G401 (cell line): ENCODE results near the gene OR2F1. TPM values are rescaled to one million over a fixed set of nuclear protein-coding genes. Genes with fewer than 3 reads are reported as not detected.

Source experiments
- DNase-seq: peaks from one replicate; pipeline ENCODE4 v3.0.0-alpha.2; 2015; ENCODE audit warnings: low spot score
- in situ Hi-C: cut with HindIII; loops from 2 replicates; pipeline ENCODE4 v1.10.0; 2016; ENCODE audit warnings: low sequenced_read_pairs, mixed read lengths
- total RNA-seq: library from RNA; depleted of rRNA; stranded (reverse); fragments of >200 nt; shearing (Covaris generic); gene quantifications from 2 replicates; pipeline ENCODE4 v1.2.3, GENCODE V29; 2014; rRNA removed

The OR2F1 gene, protein sequence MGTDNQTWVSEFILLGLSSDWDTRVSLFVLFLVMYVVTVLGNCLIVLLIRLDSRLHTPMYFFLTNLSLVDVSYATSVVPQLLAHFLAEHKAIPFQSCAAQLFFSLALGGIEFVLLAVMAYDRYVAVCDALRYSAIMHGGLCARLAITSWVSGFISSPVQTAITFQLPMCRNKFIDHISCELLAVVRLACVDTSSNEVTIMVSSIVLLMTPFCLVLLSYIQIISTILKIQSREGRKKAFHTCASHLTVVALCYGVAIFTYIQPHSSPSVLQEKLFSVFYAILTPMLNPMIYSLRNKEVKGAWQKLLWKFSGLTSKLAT
- total RNA-seq: not detected in 2 replicates

- in situ Hi-C loops: no loop called here
- no peak for DNase-seq
These were observed at the start of gene OR2F1 for GRCh38 chr7:143954544-143954943. Gene OR2F1, plus strand, starts transcription at chr7:143954844. Its CDS starts 5,127 bp downstream, at chr7:143959971.

DNA sequence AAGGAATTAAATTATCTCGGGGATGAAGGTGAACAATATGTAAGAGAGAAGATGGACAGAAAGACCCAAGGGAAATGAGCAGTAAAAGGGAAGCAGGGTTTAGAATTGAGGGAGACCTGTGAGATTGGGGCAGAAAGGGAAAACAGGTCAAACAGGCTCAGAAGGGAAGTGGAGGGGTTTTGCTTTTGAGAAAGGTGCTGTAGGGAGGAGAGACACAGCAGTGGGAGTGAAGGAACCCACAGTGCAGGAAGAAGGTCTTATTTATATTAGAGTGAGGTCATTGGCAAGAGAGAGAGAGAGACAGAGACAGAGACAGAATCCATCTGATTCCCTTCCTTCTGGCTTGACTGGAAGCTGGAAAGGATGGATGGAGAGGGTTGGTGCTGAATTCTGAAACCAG is 49.1 kb upstream of the OR2F1 start:
- DNase-seq: no peak
- in situ Hi-C loops: no loop called here

- in situ Hi-C loops: no loop called here
- no peak for DNase-seq
These were observed 48.5 kb upstream of the OR2F1 start for GRCh38 chr7:143906151-143906550.

DNA sequence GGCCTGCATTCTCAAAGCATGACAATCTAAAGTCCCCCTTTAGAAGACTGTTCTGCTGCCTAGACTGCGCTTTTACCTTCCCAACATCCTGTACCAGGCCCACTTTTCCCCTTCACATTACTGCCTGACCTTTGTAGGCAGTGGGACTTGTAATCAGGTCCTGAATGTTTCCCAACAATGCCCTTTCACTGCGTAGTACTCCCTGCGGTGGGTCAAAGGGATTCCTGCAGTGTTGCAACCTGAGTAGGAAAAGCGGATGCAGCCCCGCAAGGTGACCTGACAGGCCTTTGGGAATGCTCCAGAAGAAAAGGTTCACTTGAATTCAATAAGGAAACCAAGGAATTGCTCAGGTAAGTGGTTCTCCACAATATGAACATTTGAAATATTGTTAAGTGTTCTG is 47.7 kb upstream of the OR2F1 start:
- no peak for DNase-seq
- in situ Hi-C loops: no loop called here

- in situ Hi-C loops: no loop called here
- DNase-seq: no peak
These were observed 46.5 kb upstream of the OR2F1 start for GRCh38 chr7:143908120-143908519.

DNA sequence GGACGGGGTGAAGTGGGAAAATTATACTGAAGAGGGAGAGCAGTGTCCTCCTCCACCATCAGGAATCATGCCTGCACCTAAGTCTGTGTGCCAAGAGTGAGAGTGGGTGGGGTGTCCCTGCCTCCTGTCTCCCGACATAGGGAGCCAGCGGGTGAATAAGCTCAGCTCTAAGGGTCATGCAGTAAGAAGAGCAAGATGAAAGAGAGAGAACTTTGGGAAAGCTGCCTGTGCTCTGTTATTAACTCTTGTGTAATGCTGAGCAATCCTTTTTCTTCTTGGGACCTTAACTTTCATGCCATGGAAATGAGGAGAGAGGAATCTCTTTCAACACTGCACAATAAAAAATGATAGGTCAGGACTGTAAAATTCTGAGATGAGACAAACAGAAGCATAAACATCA is 44.8 kb upstream of the OR2F1 start:
- no peak for DNase-seq
- in situ Hi-C loops: no loop called here

GRCh38 chr7:143910473-143911248 is 44.0 kb upstream of the OR2F1 start:
- no peak for DNase-seq
- in situ Hi-C loops: no loop called here

- in situ Hi-C loops: no loop called here
- DNase-seq: no peak
These were observed 40.6 kb upstream of the OR2F1 start for GRCh38 chr7:143913945-143914615.

- no peak for DNase-seq
- in situ Hi-C loops: no loop called here
These were observed 39.5 kb upstream of the OR2F1 start for GRCh38 chr7:143914938-143915652.

- no peak for DNase-seq
- in situ Hi-C loops: no loop called here
These were observed 29.8 kb upstream of the OR2F1 start for GRCh38 chr7:143924851-143925250.

DNA sequence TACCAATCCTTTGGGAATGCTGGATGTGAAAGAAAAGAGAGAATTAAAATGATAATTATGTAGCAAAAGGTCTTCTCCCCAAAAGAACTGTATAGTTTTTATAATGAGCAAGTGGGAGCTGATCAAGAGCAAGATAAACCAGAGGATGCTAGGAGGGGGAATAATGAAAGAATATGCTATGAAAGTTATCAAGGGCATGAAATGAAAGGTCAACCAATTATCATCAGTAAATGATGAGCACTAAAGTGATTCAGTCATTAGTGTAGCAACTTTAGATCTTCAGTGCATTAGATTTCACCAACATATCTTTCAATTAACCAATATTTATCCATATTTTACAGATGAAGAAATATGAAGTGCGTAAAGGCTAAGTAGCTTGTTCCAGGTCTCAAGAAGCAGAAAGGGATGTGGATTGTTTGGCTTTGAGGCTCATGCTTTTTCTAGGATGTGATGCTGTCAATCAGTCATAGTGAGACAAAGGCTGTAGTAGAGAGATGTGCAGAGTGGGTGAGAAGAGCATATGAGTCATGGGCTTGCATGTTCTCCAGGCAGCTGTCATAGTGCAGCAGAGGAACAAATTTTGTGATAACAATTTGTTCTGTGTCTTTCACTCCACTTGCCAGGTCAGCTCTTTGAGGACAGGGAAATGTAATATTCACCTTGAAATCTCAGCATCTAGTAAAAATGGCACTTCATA is 25.3 kb upstream of the OR2F1 start:
- DNase-seq: peak; percentile 1

DNA sequence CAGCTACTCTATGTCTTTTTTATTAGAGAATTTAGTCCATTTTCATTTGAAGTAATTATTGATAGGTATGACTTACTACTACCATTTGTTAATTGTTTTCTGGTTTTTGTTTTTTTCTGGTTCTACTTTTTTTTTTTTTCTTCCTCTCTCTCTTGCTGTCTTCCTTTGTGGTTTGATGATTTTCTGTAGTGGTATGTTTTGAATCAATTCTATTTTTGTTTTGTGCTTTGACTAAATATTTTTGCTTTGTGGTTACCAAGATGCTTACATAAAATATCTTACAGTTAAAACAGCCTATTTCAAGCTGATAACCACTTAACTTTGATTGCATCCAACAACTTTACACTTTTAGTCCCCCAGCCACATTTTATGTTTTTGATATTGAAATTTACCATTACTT is 22.9 kb upstream of the OR2F1 start:
- in situ Hi-C loops: no loop called here
- DNase-seq: no peak

More for the DNA sequence above, 25.3 kb upstream of the OR2F1 start:
- in situ Hi-C loops: no loop called here

DNA sequence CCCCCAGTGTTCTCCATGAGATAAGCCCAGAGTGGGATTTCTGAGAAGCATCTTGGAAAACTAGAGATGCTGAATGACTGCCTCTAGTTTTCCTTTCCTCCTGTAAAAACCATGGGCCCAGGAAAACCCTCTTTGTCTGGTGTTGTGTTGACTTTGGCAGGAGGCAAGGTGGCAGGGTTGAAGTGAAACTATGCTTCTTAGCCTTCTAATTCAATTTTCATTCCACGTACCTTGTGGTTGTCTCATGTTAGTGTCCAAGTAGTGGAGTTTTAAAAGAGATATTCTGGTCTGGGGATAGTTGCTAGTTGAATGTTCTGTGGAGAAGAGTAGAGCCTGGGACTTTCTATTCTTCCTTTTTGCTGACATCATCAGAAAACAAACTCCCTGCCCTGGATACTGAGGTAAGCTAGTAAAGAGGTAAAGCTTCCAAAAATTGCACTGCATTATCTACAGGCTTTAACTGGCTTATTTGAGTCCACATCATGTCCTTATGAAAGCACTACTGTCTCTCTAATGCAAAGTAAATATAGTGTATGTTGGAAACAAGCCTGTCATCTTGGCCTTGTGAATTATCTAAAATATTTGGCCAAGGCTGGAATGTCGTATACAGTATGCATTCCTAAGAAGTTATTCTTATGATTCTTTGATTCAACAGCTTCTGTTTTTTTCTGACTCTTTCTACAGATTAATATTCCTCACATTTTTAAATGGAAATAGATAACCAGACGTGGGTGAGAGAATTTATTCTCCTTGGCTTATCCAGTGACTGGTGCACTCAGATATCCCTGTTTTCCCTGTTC is 19.9 kb upstream of the OR2F1 start, which contains the start of gene OR2F2:
Gene OR2F2 (plus strand): TSS at position 708 of the 800 bp plus-strand sequence. CDS start 0 bp downstream, at position 708.
- DNase-seq: no peak
- in situ Hi-C loops: no loop called here

DNA sequence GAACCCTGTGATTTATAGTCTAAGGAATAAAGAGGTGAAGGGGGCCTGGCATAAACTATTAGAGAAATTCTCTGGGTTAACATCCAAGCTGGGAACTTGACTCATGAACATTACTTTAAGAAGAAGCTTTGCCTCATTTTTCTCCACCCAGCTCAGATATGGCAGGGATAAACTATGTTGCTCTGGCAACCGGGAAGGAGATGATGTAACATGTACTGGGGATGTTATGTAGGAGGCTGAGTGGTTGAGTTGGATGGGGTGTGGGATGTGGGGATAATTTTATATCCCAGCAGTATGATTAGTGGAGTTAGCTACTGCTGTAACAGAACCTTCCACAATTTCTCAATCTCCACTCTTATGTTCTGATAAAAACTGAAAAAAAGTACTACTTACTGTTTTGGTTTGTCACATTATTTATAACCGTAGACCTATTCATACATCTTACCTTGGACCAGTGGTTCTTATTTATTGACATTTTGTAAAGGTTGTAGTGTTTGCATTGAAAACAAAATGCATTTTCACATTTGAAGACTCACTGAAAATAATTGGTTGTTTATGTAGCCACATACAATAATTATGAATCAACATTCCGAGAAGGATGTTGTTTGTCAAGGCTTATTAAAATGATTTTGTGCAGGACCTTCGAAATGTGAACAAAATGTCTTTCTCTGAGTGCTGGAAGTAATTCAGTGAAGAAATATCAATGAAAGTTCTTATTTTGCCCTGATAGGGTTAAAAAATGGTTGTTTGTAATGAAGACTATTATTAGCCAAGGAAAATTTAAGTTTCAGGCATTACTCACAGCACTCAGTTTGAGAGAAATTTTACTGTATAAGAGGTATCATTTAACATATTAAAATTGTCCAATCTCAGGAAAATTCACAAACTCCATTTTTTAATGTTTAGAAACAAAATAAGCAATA is 18.3 kb upstream of the OR2F1 start:
- in situ Hi-C loops: no loop called here
- no peak for DNase-seq

DNA sequence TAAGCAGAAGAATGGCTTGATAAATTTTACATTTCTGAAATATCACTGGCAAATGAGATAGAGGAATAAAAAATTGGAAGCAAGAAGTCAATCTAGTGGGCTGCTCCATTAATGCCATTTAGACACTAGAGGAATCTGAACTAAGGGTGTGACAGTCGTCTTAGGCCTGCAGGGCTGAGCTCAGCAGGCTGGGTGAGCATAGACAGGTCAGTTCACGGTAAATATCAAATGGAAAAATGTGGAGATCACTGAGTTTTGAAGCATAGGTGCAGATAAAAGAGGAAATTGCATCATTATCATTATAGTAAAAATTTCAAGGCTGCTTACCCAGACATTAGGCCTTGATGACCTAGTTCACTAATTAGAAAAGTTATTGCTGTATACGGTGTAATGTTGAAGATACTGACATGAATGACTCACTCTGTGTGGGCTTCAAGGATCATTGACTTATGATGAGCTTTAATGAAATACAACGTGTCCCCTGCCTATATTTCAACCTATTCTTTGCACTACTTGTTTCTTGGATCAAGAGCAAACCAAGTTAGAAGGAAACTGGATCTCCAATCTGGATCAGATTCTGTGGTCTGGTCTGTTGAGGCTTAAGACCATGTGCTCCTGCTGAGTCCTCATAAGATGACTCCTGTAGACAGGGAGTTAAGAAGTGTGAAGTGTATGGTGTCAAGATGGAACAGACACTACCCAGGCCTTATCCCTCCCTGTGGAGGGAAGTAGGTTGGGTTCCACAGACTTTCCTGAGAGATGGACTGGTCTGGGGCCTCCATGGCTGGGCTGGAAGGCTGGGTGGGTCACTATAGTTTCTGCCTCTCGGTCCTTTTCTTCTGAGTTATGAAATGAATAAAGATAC is 16.0 kb upstream of the OR2F1 start:
- in situ Hi-C loops: no loop called here
- DNase-seq: no peak

GRCh38 chr7:143945423-143945822 is 9.2 kb upstream of the OR2F1 start:
- no peak for DNase-seq
- in situ Hi-C loops: no loop called here
